ENCODE results near the gene ARL5C. TPM values are rescaled to one million over a fixed set of nuclear protein-coding genes. Genes with fewer than 3 reads are reported as not detected.

Gene ARL5C
- total RNA-seq, 1 experiment from 2014 or later = not detected

- Histone ChIP-seq H4K20me1 (ENCODE audit: control insufficient read depth, insufficient read depth, insufficient read length) (peaks cover 4% of the 10 kb centered on the region), H2BK20ac (ENCODE audit: low read depth, low read length, poor library complexity, severe bottlenecking) (no peak overlapping the region), H2AK5ac (ENCODE audit: insufficient read length, low read length) (no peak overlapping the region), H3K4me1 (ENCODE audit: insufficient read depth, low read length) (peaks cover 4% of the 10 kb centered on the region; the same call in 1 of the 2 replicates), H3K9ac (ENCODE audit: extremely low read depth, insufficient read length, low read length) (no peak overlapping the region), H4K5ac (ENCODE audit: insufficient read length, low read depth, low read length) (no peak overlapping the region), H3K9me3 (ENCODE audit: control insufficient read depth, low read depth, low read length) (no peaks in the 10 kb centered on the region), H3K27me3 (ENCODE audit: insufficient read depth, low read length) (peaks cover 4% of the 10 kb centered on the region; the same call in 1 of the 2 replicates), H3K14ac (ENCODE audit: insufficient read depth, low read length) (no peak overlapping the region), H4K91ac (ENCODE audit: insufficient read length, low read depth, low read length) (no peak overlapping the region), H3K4ac (ENCODE audit: low read depth, low read length) (no peak overlapping the region), H2BK15ac (ENCODE audit: low read depth, low read length) (no peak overlapping the region), H3K18ac (ENCODE audit: insufficient read length, low read depth, low read length) (no peak overlapping the region), H2BK5ac (ENCODE audit: insufficient read length, low read length) (no peak overlapping the region), H2BK120ac (ENCODE audit: low read depth, low read length, poor library complexity, severe bottlenecking) (no peak overlapping the region), H3K23me2 (ENCODE audit: insufficient read length, low read depth, low read length, poor library complexity, severe bottlenecking) (peaks cover 7% of the 10 kb centered on the region), H3K79me2 (ENCODE audit: insufficient read depth, low read length) (peaks cover 6% of the 10 kb centered on the region; the same call in 1 of the 2 replicates), H3K56ac (ENCODE audit: insufficient read length, low read depth, low read length) (no peak overlapping the region), H3K27ac (ENCODE audit: insufficient read length, low read depth, low read length) (no peak overlapping the region), H3T11ph (ENCODE audit: low read length) (no peak overlapping the region), H3K23ac (ENCODE audit: insufficient read length, low read depth, low read length) (no peak overlapping the region), H3K4me2 (ENCODE audit: insufficient read depth, insufficient read length, low read length) (no peak overlapping the region), H2BK12ac (ENCODE audit: insufficient read length, low read depth, low read length) (no peak overlapping the region), H2AFZ (ENCODE audit: low read length) (no peak overlapping the region), H4K8ac (replicated peaks; ENCODE audit: insufficient read length, low read depth, low read length) (no peak overlapping the region), H3K79me1 (ENCODE audit: insufficient read depth, low read depth, low read length, poor library complexity, severe bottlenecking) (peaks cover 4% of the 10 kb centered on the region)
- Mint-ChIP-seq H3K4me3 (no peak overlapping the region), H3K36me3 (ENCODE audit: insufficient read depth in 1 of 3, low read depth in 3 of 3) (peaks cover 13 to 34% (median 32%) of the 10 kb centered on the region in 3 experiments; a peak in 6 of 7 replicates), H3K27ac (no peak overlapping the region), H3K9me3 (no peaks in the 10 kb centered on the region), H3K4me1 (peaks cover 20 to 33% of the 10 kb centered on the region in 2 experiments), H3K27me3 (ENCODE audit: low read depth) (no peaks in the 10 kb centered on the region)
- WGBS (ENCODE audit: extremely low coverage, insufficient read length, low lambda C conversion rate) = no CpG with 5 or more reads among the region's 10 CpGs
- DNase-seq = no peak
- TF ChIP-seq CTCF (conservative IDR thresholded peaks at IDR 0.05) = no peak
These were observed 27.4 kb upstream of the ARL5C start for GRCh38 chr17:39193346-39193745.
